Stomach (tissue), 9 donors: ENCODE data around the gene SIX5. TPM values are rescaled to one million over a fixed set of nuclear protein-coding genes. Genes with fewer than 3 reads are reported as not detected.

ENCODE experiments used
- DNase-seq, 2 donors: peaks; one replicate each; pipeline versions ENCODE4 v3.0.0 to v3.0.0-alpha.2; 2013 to 2019
- H3K27ac ChIP-seq, 5 donors: fragments of 200-600 bp in 4 of 5; sonication (generic) in 4 of 5; one replicate each; pipeline ENCODE4 v1.5.1; 2013 to 2019; ENCODE audit warnings: mild to moderate bottlenecking in 1 of 5, moderate library complexity in 1 of 5
- H3K27me3 ChIP-seq, 3 donors: fragments of 200-600 bp; sonication (generic); one replicate each; pipeline ENCODE4 v1.5.1; 2017 to 2019; ENCODE audit warnings: mixed run types in 1 of 3
- H3K36me3 ChIP-seq, 4 donors: fragments of 200-600 bp; sonication (generic); 1 replicate in 3 of 4; 2 replicates in 1 of 4; pipeline ENCODE4 v1.5.1; 2016 to 2019
- H3K4me1 ChIP-seq, 4 donors: fragments of 200-600 bp; sonication (generic); one replicate each; pipeline ENCODE4 v1.5.1; 2016 to 2019
- H3K4me3 ChIP-seq, 4 donors: fragments of 200-600 bp; sonication (generic) in 3 of 4; one replicate each; pipeline ENCODE4 v1.5.1; 2016 to 2019; ENCODE audit warnings: mild to moderate bottlenecking in 1 of 4
- H3K9me3 ChIP-seq, 4 donors: fragments of 200-600 bp; sonication (generic); one replicate each; pipeline ENCODE4 v1.5.1; 2016 to 2019
- CTCF ChIP-seq, 7 experiments: fragments of 450-650 bp in 4 of 7; fragments of 200-600 bp in 3 of 7; sonication (generic) in 3 of 7; IDR thresholded peaks; one replicate each; pipeline ENCODE4 v1.5.1; 2016 to 2019; ENCODE audit warnings: antibody characterized with exemption in 7 of 7, control low read depth in 2 of 7, mild to moderate bottlenecking in 1 of 7
- EP300 ChIP-seq: sonication (generic); formaldehyde crosslinking; IDR thresholded peaks from one replicate; pipeline ENCODE4 v1.6.1; 2017; ENCODE audit warnings: antibody characterized with exemption
- POLR2A ChIP-seq, 4 donors: fragments of 450-650 bp; IDR thresholded peaks; one replicate each; pipeline ENCODE4 v1.6.1; 2016; ENCODE audit warnings: antibody characterized with exemption in 4 of 4, control low read depth in 2 of 4, mild to moderate bottlenecking in 1 of 4, moderate library complexity in 1 of 4
- POLR2AphosphoS5 ChIP-seq, 3 donors: sonication (generic); formaldehyde crosslinking; IDR thresholded peaks; one replicate each; pipeline ENCODE4 v1.6.1; 2016; ENCODE audit warnings: antibody characterized with exemption in 3 of 3
- WGBS, 5 donors: extraction: QIAGEN DNeasy Blood & Tissue Kit in 3 of 5; methylation state at CpG; one replicate each; pipeline versions ENCODE4 v1.1.5 to v1.1.7; 2013 to 2018; 5-methylcytosine and 5-hydroxymethylcytosine counted together
- intact Hi-C: fragments of 100-400 bp; cut with DNase I; formaldehyde crosslinking; loops from one replicate; pipeline ENCODE4 v1.15.1; 2023; ENCODE audit warnings: low total_unique reads
- polyA plus RNA-seq, 3 donors: library from polyadenylated mRNA; stranded (reverse); fragments of 200-250 nt; gene quantifications; one replicate each; pipeline ENCODE4 v1.2.3, GENCODE V29; 2013
- total RNA-seq, 5 donors: library from RNA; depleted of rRNA; stranded (reverse); fragments of >200 nt; gene quantifications; one replicate each; pipeline versions ENCODE4 v1.1.0 to v1.2.3, GENCODE V29; 2014 to 2016
- donor health status: healthy with polysubstance abuse.
- donor health status: Bipolar disorder and iron deficiency.
- donor health status: healthy.

SIX5 gene
- total and polyA plus RNA-seq, 8 donors = 4.0 to 39.1 (median 19.9) TPM

- peak overlapping the region; percentile 82 to 95 (median 93) for H3K27ac ChIP-seq
- WGBS, 5 donors = 0 to 2% (median 1%) methylated on average over 48 to 51 of the region's 51 CpGs
- no peaks in the 10 kb centered on the region for H3K27me3 ChIP-seq
- H3K9me3 ChIP-seq = no peaks in the 10 kb centered on the region
- peak overlapping the region; percentile 63 to 73 (median 68) for H3K4me3 ChIP-seq
- H3K36me3 ChIP-seq = peaks cover 9 to 28% (median 17%) of the 10 kb centered on the region in 4 donors
- TF ChIP-seq EP300 (peak; percentile 65), POLR2A (IDR thresholded peaks at IDR 0.05) (peak in 2 of 4 donors; percentile 21 to 75), POLR2AphosphoS5 (IDR thresholded peaks at IDR 0.05) (peak; percentile 66 to 95 (median 88)), CTCF (IDR thresholded peaks at IDR 0.05) (peak in 1 of 7 experiments; percentile 40)
- H3K4me1 ChIP-seq = peaks cover 13 to 45% (median 23%) of the 10 kb centered on the region in 4 donors
- intact Hi-C loops = no loop called here
- DNase-seq = peak; percentile 99 to 100
These were observed 51.7 kb downstream of the SIX5 start for GRCh38 chr19:45717131-45717982.

GRCh38 chr19:45716359-45717130 lies 52.5 kb downstream of the SIX5 start:
- peak overlapping the region; percentile 62 to 95 (median 93) for H3K27ac ChIP-seq
- intact Hi-C loops = no loop called here
- DNase-seq = peak in 1 of 2 donors; percentile 64
- H3K4me3 ChIP-seq = peak overlapping the region; percentile 63 to 73 (median 68)
- H3K27me3 ChIP-seq = no peaks in the 10 kb centered on the region
- H3K36me3 ChIP-seq = peaks cover 15 to 36% (median 25%) of the 10 kb centered on the region in 4 donors
- H3K9me3 ChIP-seq = no peaks in the 10 kb centered on the region
- 1 to 2% (median 2%) methylated on average over 24 of the region's 24 CpGs for WGBS, 5 donors
- peaks cover 13 to 39% (median 24%) of the 10 kb centered on the region in 4 donors for H3K4me1 ChIP-seq
- TF ChIP-seq POLR2AphosphoS5 (IDR thresholded peaks at IDR 0.05) (no peak), POLR2A (IDR thresholded peaks at IDR 0.05) (no peak), EP300 (no peak), CTCF (IDR thresholded peaks at IDR 0.05) (no peak)

- Histone ChIP-seq H3K27ac (no peak overlapping the region), H3K4me3 (no peak overlapping the region), H3K36me3 (peaks cover 22 to 39% (median 34%) of the 10 kb centered on the region in 4 donors), H3K27me3 (no peaks in the 10 kb centered on the region), H3K9me3 (no peaks in the 10 kb centered on the region), H3K4me1 (peaks cover 18 to 41% (median 24%) of the 10 kb centered on the region in 4 donors)
- TF ChIP-seq POLR2A (IDR thresholded peaks at IDR 0.05) (no peak), POLR2AphosphoS5 (IDR thresholded peaks at IDR 0.05) (no peak), CTCF (IDR thresholded peaks at IDR 0.05) (no peak), EP300 (no peak)
- DNase-seq = no peak
- intact Hi-C loops = no loop called here
- 83 to 93% (median 93%) methylated on average over 3 of the region's 3 CpGs for WGBS, 5 donors
These were observed 53.9 kb downstream of the SIX5 start for GRCh38 chr19:45715139-45715538.

Other genes with a start within 250 kb of the SIX5 start
- 10 to 100 TPM in 1 of 5 donors, 1 to 10 TPM in 3, under 1 TPM in 1; under 0.01 to 27.5 (median 3.7) TPM for gene OPA3, start 184.4 kb downstream of the SIX5 start, total RNA-seq
- gene OPA3, start 184.4 kb downstream of the SIX5 start, polyA plus RNA-seq = 1 to 10 TPM; 2.9 to 5.5 (median 4.9) TPM
- 1 to 10 TPM; 1.3 to 5.8 (median 2.0) TPM for gene GPR4, start 167.0 kb downstream of the SIX5 start, total RNA-seq
- 1 to 10 TPM in 2 of 3 donors, under 1 TPM in 1; 0.60 to 3.2 (median 2.9) TPM for gene GPR4, start 167.0 kb downstream of the SIX5 start, polyA plus RNA-seq
- 100 to 1,000 TPM in 2 of 5 donors, 10 to 100 TPM in 3; 17.8 to 387 (median 33.8) TPM for gene EML2, start 129.9 kb downstream of the SIX5 start, total RNA-seq
- gene EML2, start 129.9 kb downstream of the SIX5 start, polyA plus RNA-seq = 10 to 100 TPM; 28.6 to 53.0 (median 31.8) TPM
- 10 to 100 TPM in 3 of 5 donors, 1 to 10 TPM in 2; 5.1 to 44.9 (median 11.9) TPM for gene GIPR, start 101.0 kb downstream of the SIX5 start, total RNA-seq
- 1 to 10 TPM; 1.9 to 2.4 (median 2.1) TPM for gene GIPR, start 101.0 kb downstream of the SIX5 start, polyA plus RNA-seq
- 100 to 1,000 TPM in 3 of 5 donors, 10 to 100 TPM in 2; 79.9 to 217 (median 127) TPM for gene SNRPD2, start 77.3 kb downstream of the SIX5 start, total RNA-seq
- 100 to 1,000 TPM; 378 to 511 (median 467) TPM for gene SNRPD2, start 77.3 kb downstream of the SIX5 start, polyA plus RNA-seq
- gene QPCTL, start 76.6 kb downstream of the SIX5 start, total RNA-seq = 10 to 100 TPM in 2 of 5 donors, 1 to 10 TPM in 3; 5.8 to 33.6 (median 7.6) TPM
- gene QPCTL, start 76.6 kb downstream of the SIX5 start, polyA plus RNA-seq = 1 to 10 TPM; 1.7 to 7.0 (median 4.2) TPM
- 10 to 100 TPM in 3 of 5 donors, 1 to 10 TPM in 2; 4.0 to 61.7 (median 12.3) TPM for gene FBXO46, start 38.4 kb downstream of the SIX5 start, total RNA-seq
- 10 to 100 TPM in 1 of 3 donors, 1 to 10 TPM in 2; 6.3 to 10.1 (median 7.9) TPM for gene FBXO46, start 38.4 kb downstream of the SIX5 start, polyA plus RNA-seq
- gene MEIOSIN, start 35.8 kb downstream of the SIX5 start, total RNA-seq = not detected
- not detected for gene MEIOSIN, start 35.8 kb downstream of the SIX5 start, polyA plus RNA-seq
- gene DMPK, start 13.2 kb upstream of the SIX5 start, total RNA-seq = 100 to 1,000 TPM in 2 of 5 donors, 10 to 100 TPM in 3; 53.1 to 248 (median 72.8) TPM
- 10 to 100 TPM; 27.2 to 76.9 (median 56.5) TPM for gene DMPK, start 13.2 kb upstream of the SIX5 start, polyA plus RNA-seq
- 10 to 100 TPM in 4 of 5 donors, 1 to 10 TPM in 1; 5.3 to 52.1 (median 27.9) TPM for gene DMWD, start 23.6 kb upstream of the SIX5 start, total RNA-seq
- gene DMWD, start 23.6 kb upstream of the SIX5 start, polyA plus RNA-seq = 10 to 100 TPM; 12.8 to 17.4 (median 15.9) TPM
- 1 to 10 TPM in 2 of 5 donors, under 1 TPM in 1, not detected in 2; 0.37 to 5.8 (median 1.4) TPM for gene RSPH6A, start 46.1 kb upstream of the SIX5 start, total RNA-seq
- gene RSPH6A, start 46.1 kb upstream of the SIX5 start, polyA plus RNA-seq = not detected
- gene SYMPK, start 93.9 kb upstream of the SIX5 start, total RNA-seq = 100 to 1,000 TPM in 2 of 5 donors, 10 to 100 TPM in 3; 32.2 to 420 (median 84.6) TPM
- gene SYMPK, start 93.9 kb upstream of the SIX5 start, polyA plus RNA-seq = 100 to 1,000 TPM in 1 of 3 donors, 10 to 100 TPM in 2; 71.9 to 101 (median 75.0) TPM
- 10 to 100 TPM in 4 of 5 donors, 1 to 10 TPM in 1; 7.6 to 46.7 (median 18.5) TPM for gene FOXA3, start 95.1 kb upstream of the SIX5 start, total RNA-seq
- gene FOXA3, start 95.1 kb upstream of the SIX5 start, polyA plus RNA-seq = 10 to 100 TPM; 11.9 to 65.8 (median 41.0) TPM
- 10 to 100 TPM in 4 of 5 donors, not detected in 1; 13.4 to 75.9 (median 24.1) TPM for gene IRF2BP1, start 116.9 kb upstream of the SIX5 start, total RNA-seq
- 10 to 100 TPM; 11.5 to 12.8 (median 12.8) TPM for gene IRF2BP1, start 116.9 kb upstream of the SIX5 start, polyA plus RNA-seq
- 10 to 100 TPM in 1 of 5 donors, 1 to 10 TPM in 1, under 1 TPM in 3; 0.58 to 12.2 (median 0.73) TPM for gene MYPOP, start 133.4 kb upstream of the SIX5 start, total RNA-seq
- gene MYPOP, start 133.4 kb upstream of the SIX5 start, polyA plus RNA-seq = 1 to 10 TPM; 4.2 to 5.0 (median 5.0) TPM
- not detected for gene NANOS2, start 145.5 kb upstream of the SIX5 start, total RNA-seq
- gene NANOS2, start 145.5 kb upstream of the SIX5 start, polyA plus RNA-seq = not detected
- gene NOVA2, start 204.6 kb upstream of the SIX5 start, total RNA-seq = 1 to 10 TPM in 2 of 5 donors, under 1 TPM in 1, not detected in 2; 0.45 to 1.8 (median 1.2) TPM
- gene NOVA2, start 204.6 kb upstream of the SIX5 start, polyA plus RNA-seq = 10 to 100 TPM in 1 of 3 donors, 1 to 10 TPM in 1, under 1 TPM in 1; 0.38 to 10.7 (median 1.4) TPM
- 10 to 100 TPM in 3 of 5 donors, 1 to 10 TPM in 2; 2.4 to 38.8 (median 14.5) TPM for gene CCDC61, start 226.2 kb upstream of the SIX5 start, total RNA-seq
- 10 to 100 TPM; 10.7 to 17.9 (median 12.0) TPM for gene CCDC61, start 226.2 kb upstream of the SIX5 start, polyA plus RNA-seq